ENCODE data around the gene CH25H. TPM values are rescaled to one million over a fixed set of nuclear protein-coding genes. Genes with fewer than 3 reads are reported as not detected.

CH25H gene
- total RNA-seq, 1 experiment from 2014 or later = not detected

DNA sequence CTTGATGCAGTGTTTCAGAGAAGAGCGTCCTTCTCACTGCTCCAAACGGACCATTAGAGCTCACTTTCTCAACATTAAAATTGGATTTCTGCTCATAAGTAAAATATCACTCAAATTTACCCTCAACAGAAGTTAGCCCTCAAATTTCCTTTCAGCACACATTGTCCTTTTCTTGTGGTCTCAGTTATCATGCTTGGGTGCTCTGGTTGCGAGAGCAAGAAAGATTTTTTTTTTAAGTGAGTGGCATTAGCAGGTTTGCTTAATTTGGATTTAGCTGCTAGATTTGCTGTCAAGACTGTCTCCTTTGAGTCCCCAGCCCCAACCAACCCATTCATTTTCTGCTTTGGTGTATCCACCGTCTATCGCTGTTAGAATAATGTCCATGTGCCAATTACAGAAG, 2.6 kb upstream of the CH25H start:
- intact Hi-C loops (cut with micrococcal nuclease) = no loop called here

GRCh38 chr10:89207801-89208551, 859 bp upstream of the CH25H start:
- Histone ChIP-seq H3K4me2 (ENCODE audit: low read length) (no peak overlapping the region), H3K9me2 (replicated peaks; ENCODE audit: low read length) (no peaks in the 10 kb centered on the region), H3K27ac (ENCODE audit: low read length) (no peak overlapping the region), H3K4me3 (ENCODE audit: low read length) (no peak overlapping the region), H3K4me1 (ENCODE audit: insufficient read depth, low read length) (no peaks in the 10 kb centered on the region), H3K27me3 (ENCODE audit: low read length) (no peaks in the 10 kb centered on the region), H3F3A (ENCODE audit: low read length, unreplicated experiment) (no peaks in the 10 kb centered on the region), H3K36me3 (ENCODE audit: low read depth, low read length) (no peaks in the 10 kb centered on the region), H3K79me2 (ENCODE audit: low read length) (no peaks in the 10 kb centered on the region), H4K20me1 (ENCODE audit: low read length) (no peaks in the 10 kb centered on the region), H2AFZ (ENCODE audit: low read length) (no peak overlapping the region), H3K9me3 (ENCODE audit: low read length) (no peaks in the 10 kb centered on the region), H3K9ac (ENCODE audit: low read length) (no peak overlapping the region)
- BruUV-seq (replicated peaks) = no TSS peak
- CTCF ChIA-PET = no interaction called here
- DNase-seq (no peak), ATAC-seq (no peak)
- TF ChIP-seq EZH2phosphoT487 (IDR thresholded peaks at IDR 0.05; ENCODE audit: borderline replicate concordance, low read length) = no peak
- no peak for TF ChIP-seq EZH2 (IDR thresholded peaks at IDR 0.05; ENCODE audit: low read length, unreplicated experiment)
- POLR2A ChIA-PET (ENCODE audit: unreplicated experiment) = no interaction called here
- intact Hi-C loops (cut with micrococcal nuclease) = no loop called here

More for the DNA sequence above, 2.6 kb upstream of the CH25H start:
- Histone ChIP-seq H3K4me1 (ENCODE audit: insufficient read depth, low read length) (no peaks in the 10 kb centered on the region), H4K20me1 (ENCODE audit: low read length) (no peaks in the 10 kb centered on the region), H3K4me3 (ENCODE audit: low read length) (no peak overlapping the region), H3K27ac (ENCODE audit: low read length) (no peak overlapping the region), H3K79me2 (ENCODE audit: low read length) (no peaks in the 10 kb centered on the region), H2AFZ (ENCODE audit: low read length) (no peak overlapping the region), H3K9me2 (replicated peaks; ENCODE audit: low read length) (no peaks in the 10 kb centered on the region), H3K9me3 (ENCODE audit: low read length) (no peaks in the 10 kb centered on the region), H3F3A (ENCODE audit: low read length, unreplicated experiment) (no peaks in the 10 kb centered on the region), H3K27me3 (ENCODE audit: low read length) (no peaks in the 10 kb centered on the region), H3K36me3 (ENCODE audit: low read depth, low read length) (peaks cover 3% of the 10 kb centered on the region; the same call in 1 of the 2 replicates), H3K4me2 (ENCODE audit: low read length) (no peak overlapping the region), H3K9ac (ENCODE audit: low read length) (no peak overlapping the region)
- ChIA-PET CTCF (no interaction called here), POLR2A (ENCODE audit: unreplicated experiment) (no interaction called here)
- TF ChIP-seq EZH2 (IDR thresholded peaks at IDR 0.05; ENCODE audit: low read length, unreplicated experiment) (no peak), EZH2phosphoT487 (IDR thresholded peaks at IDR 0.05; ENCODE audit: borderline replicate concordance, low read length) (no peak), CTCF (conservative IDR thresholded peaks at IDR 0.05; ENCODE audit: low read depth, low read length) (no peak)
- ATAC-seq (no peak), DNase-seq (no peak)
- no TSS peak for BruUV-seq (replicated peaks)

- no TSS peak for BruUV-seq (replicated peaks)
- CTCF ChIA-PET = no interaction called here
- H3K9ac ChIP-seq (ENCODE audit: low read length) = no peak overlapping the region
- H3K27me3 ChIP-seq (ENCODE audit: low read length) = no peaks in the 10 kb centered on the region
- no peaks in the 10 kb centered on the region for H3K36me3 ChIP-seq (ENCODE audit: low read depth, low read length)
- H3K27ac ChIP-seq (ENCODE audit: low read length) = no peak overlapping the region
- intact Hi-C loops (cut with micrococcal nuclease) = no loop called here
- TF ChIP-seq CTCF (conservative IDR thresholded peaks at IDR 0.05; ENCODE audit: low read depth, low read length) (no peak), EZH2phosphoT487 (IDR thresholded peaks at IDR 0.05; ENCODE audit: borderline replicate concordance, low read length) (no peak), EZH2 (IDR thresholded peaks at IDR 0.05; ENCODE audit: low read length, unreplicated experiment) (no peak)
- POLR2A ChIA-PET (ENCODE audit: unreplicated experiment) = no interaction called here
- H3K9me2 ChIP-seq (replicated peaks; ENCODE audit: low read length) = no peaks in the 10 kb centered on the region
- no peaks in the 10 kb centered on the region for H4K20me1 ChIP-seq (ENCODE audit: low read length)
- no peaks in the 10 kb centered on the region for H3K9me3 ChIP-seq (ENCODE audit: low read length)
- H3K4me3 ChIP-seq (ENCODE audit: low read length) = no peak overlapping the region; the same call in 1 of the 2 replicates
- H3K4me1 ChIP-seq (ENCODE audit: insufficient read depth, low read length) = no peaks in the 10 kb centered on the region
- H3K79me2 ChIP-seq (ENCODE audit: low read length) = no peaks in the 10 kb centered on the region
- H2AFZ ChIP-seq (ENCODE audit: low read length) = peak overlapping the region; percentile 17; the same call in 1 of the 2 replicates
- H3K4me2 ChIP-seq (ENCODE audit: low read length) = peak overlapping the region; percentile 60
- no peak for DNase-seq
- no peaks in the 10 kb centered on the region for H3F3A ChIP-seq (ENCODE audit: low read length, unreplicated experiment)
- no peak; the same call in 1 of the 2 replicates for ATAC-seq
Observed at GRCh38 chr10:89206402-89207180, 526 bp downstream of the CH25H start.
